ENCODE results near the gene PSMA5. TPM values are rescaled to one million over a fixed set of nuclear protein-coding genes. Genes with fewer than 3 reads are reported as not detected.
A peak's percentile ranks its signal among the peaks of the same experiment; 100 is the strongest.

The PSMA5 gene
- total RNA-seq, 1 experiment from 2014 or later = 133 TPM

- no peak overlapping the region for H3K4me2 ChIP-seq (ENCODE audit: insufficient read depth, insufficient read length, low read length)
- H3K4me1 ChIP-seq (ENCODE audit: insufficient read depth, low read length) = no peaks in the 10 kb centered on the region
- H3K79me2 ChIP-seq (ENCODE audit: insufficient read depth, low read length) = no peaks in the 10 kb centered on the region
- Mint-ChIP-seq H3K9me3 (no peaks in the 10 kb centered on the region; a peak in 1 of 5 replicates), H3K4me1 (peaks cover 2 to 5% of the 10 kb centered on the region in 2 experiments; a peak in 3 of 4 replicates), H3K4me3 (no peak overlapping the region), H3K27me3 (ENCODE audit: low read depth) (no peaks in the 10 kb centered on the region), H3K36me3 (ENCODE audit: insufficient read depth in 1 of 3, low read depth in 3 of 3) (peaks cover 3 to 49% (median 43%) of the 10 kb centered on the region in 3 experiments), H3K27ac (no peak overlapping the region; a peak in 1 of 7 replicates)
- no peak overlapping the region for H3T11ph ChIP-seq (ENCODE audit: low read length)
- WGBS (ENCODE audit: extremely low coverage, insufficient read length, low lambda C conversion rate) = no CpG with 5 or more reads among the region's 5 CpGs
- H3K18ac ChIP-seq (ENCODE audit: insufficient read length, low read depth, low read length) = no peak overlapping the region
- no peak overlapping the region for H4K5ac ChIP-seq (ENCODE audit: insufficient read length, low read depth, low read length)
- H2BK12ac ChIP-seq (ENCODE audit: insufficient read length, low read depth, low read length) = no peak overlapping the region
- H2BK120ac ChIP-seq (ENCODE audit: low read depth, low read length, poor library complexity, severe bottlenecking) = no peak overlapping the region
- no peak overlapping the region for H3K56ac ChIP-seq (ENCODE audit: insufficient read length, low read depth, low read length)
- no peak overlapping the region for H3K4ac ChIP-seq (ENCODE audit: low read depth, low read length)
- H2BK5ac ChIP-seq (ENCODE audit: insufficient read length, low read length) = no peak overlapping the region
- no peak overlapping the region for H2AFZ ChIP-seq (ENCODE audit: low read length)
- no peak overlapping the region for H4K91ac ChIP-seq (ENCODE audit: insufficient read length, low read depth, low read length)
- H2AK5ac ChIP-seq (ENCODE audit: insufficient read length, low read length) = no peak overlapping the region
- no peaks in the 10 kb centered on the region for H3K79me1 ChIP-seq (ENCODE audit: insufficient read depth, low read depth, low read length, poor library complexity, severe bottlenecking)
- no peak overlapping the region for H3K14ac ChIP-seq (ENCODE audit: insufficient read depth, low read length)
- peak overlapping the region; percentile 19 for H4K8ac ChIP-seq (replicated peaks; ENCODE audit: insufficient read length, low read depth, low read length)
- no peak overlapping the region for H3K27ac ChIP-seq (ENCODE audit: insufficient read length, low read depth, low read length)
- no peak for DNase-seq
- no peaks in the 10 kb centered on the region for H4K20me1 ChIP-seq (ENCODE audit: control insufficient read depth, insufficient read depth, insufficient read length)
- no peak overlapping the region for H3K23ac ChIP-seq (ENCODE audit: insufficient read length, low read depth, low read length)
- H3K9me3 ChIP-seq (ENCODE audit: control insufficient read depth, low read depth, low read length) = no peaks in the 10 kb centered on the region
- H3K23me2 ChIP-seq (ENCODE audit: insufficient read length, low read depth, low read length, poor library complexity, severe bottlenecking) = no peaks in the 10 kb centered on the region
- no peaks in the 10 kb centered on the region for H3K27me3 ChIP-seq (ENCODE audit: insufficient read depth, low read length)
- no peak overlapping the region for H2BK15ac ChIP-seq (ENCODE audit: low read depth, low read length)
- H3K9ac ChIP-seq (ENCODE audit: extremely low read depth, insufficient read length, low read length) = no peak overlapping the region
- no peak for TF ChIP-seq CTCF (conservative IDR thresholded peaks at IDR 0.05)
- H2BK20ac ChIP-seq (ENCODE audit: low read depth, low read length, poor library complexity, severe bottlenecking) = no peak overlapping the region
Observed at GRCh38 chr1:109351457-109351856, 74.8 kb downstream of the PSMA5 start.
